HG03565 (cell line): ENCODE data around the gene GFAP.
A peak's percentile ranks its signal among the peaks of the same experiment; 100 is the strongest.

Source experiments
- ATAC-seq: cut with Tn5 transposase; IDR thresholded peaks from one replicate; pipeline ENCODE4 v1.9.1; 2021; ENCODE audit warnings: mild to moderate bottlenecking, moderate library complexity; ENCODE audit not compliant: unreplicated experiment

GFAP gene

GRCh38 chr17:44932096-44932786 lies 16.9 kb upstream of the GFAP start:
- no peak for ATAC-seq

- no peak for ATAC-seq
These were observed 16.1 kb upstream of the GFAP start for GRCh38 chr17:44931376-44931775.

GRCh38 chr17:44930667-44931066 lies 15.4 kb upstream of the GFAP start:
- ATAC-seq, result no peak

GRCh38 chr17:44928950-44929720 lies 13.8 kb upstream of the GFAP start:
- ATAC-seq, result no peak

GRCh38 chr17:44928136-44928535 lies 12.8 kb upstream of the GFAP start:
- no peak for ATAC-seq

GRCh38 chr17:44927696-44928095 lies 12.4 kb upstream of the GFAP start:
- no peak for ATAC-seq

- ATAC-seq, result no peak
These were observed 11.7 kb upstream of the GFAP start for GRCh38 chr17:44926821-44927525.

- no peak for ATAC-seq
These were observed 10.7 kb upstream of the GFAP start for GRCh38 chr17:44925731-44926697.

GRCh38 chr17:44924107-44924544 lies 8.8 kb upstream of the GFAP start:
- no peak for ATAC-seq

- ATAC-seq, result no peak
These were observed 7.6 kb upstream of the GFAP start for GRCh38 chr17:44922746-44923470.

- ATAC-seq, result no peak
These were observed 6.8 kb upstream of the GFAP start for GRCh38 chr17:44922136-44922535.

- no peak for ATAC-seq
These were observed 6.0 kb upstream of the GFAP start for GRCh38 chr17:44921122-44921882.

- no peak for ATAC-seq
These were observed 5.3 kb upstream of the GFAP start for GRCh38 chr17:44920565-44920940.

GRCh38 chr17:44919885-44920564 lies 4.7 kb upstream of the GFAP start:
- peak; percentile 86 for ATAC-seq

GRCh38 chr17:44919411-44919810 lies 4.1 kb upstream of the GFAP start:
- no peak for ATAC-seq

GRCh38 chr17:44918006-44918405 lies 2.7 kb upstream of the GFAP start:
- no peak for ATAC-seq

- no peak for ATAC-seq
These were observed 2.2 kb upstream of the GFAP start for GRCh38 chr17:44917456-44917855.

- ATAC-seq, result no peak
These were observed 1.5 kb upstream of the GFAP start for GRCh38 chr17:44916781-44917241.
